ENCODE data around the gene ABCG1. TPM values are rescaled to one million over a fixed set of nuclear protein-coding genes. Genes with fewer than 3 reads are reported as not detected.
A peak's percentile ranks its signal among the peaks of the same experiment; 100 is the strongest.

ABCG1 gene
- total RNA-seq, 2 donors from 2014 or later: 53.1 to 55.5 TPM

GRCh38 chr21:42313501-42313969 lies 94.6 kb downstream of the ABCG1 start:
- no peaks in the 10 kb centered on the region for H3K9me3 Mint-ChIP-seq
- H3K27ac Mint-ChIP-seq: no peak overlapping the region
- H3K4me3 Mint-ChIP-seq: no peak overlapping the region
- no peak for DNase-seq
- H3K36me3 Mint-ChIP-seq (ENCODE audit: insufficient read depth in 2 of 2): no peaks in the 10 kb centered on the region
- H3K4me1 Mint-ChIP-seq (ENCODE audit: low read depth): peaks cover 15% of the 10 kb centered on the region
- H3K27me3 Mint-ChIP-seq (ENCODE audit: low read depth): no peaks in the 10 kb centered on the region
- ATAC-seq (replicated peaks in 1 of 2): no peak

- Mint-ChIP-seq H3K4me3 (no peak overlapping the region), H3K9me3 (no peaks in the 10 kb centered on the region), H3K27ac (no peak overlapping the region), H3K36me3 (ENCODE audit: insufficient read depth in 2 of 2) (no peaks in the 10 kb centered on the region), H3K27me3 (ENCODE audit: low read depth) (no peaks in the 10 kb centered on the region), H3K4me1 (ENCODE audit: low read depth) (peaks cover 14% of the 10 kb centered on the region)
- DNase-seq (no peak), ATAC-seq (replicated peaks in 1 of 2) (no peak)
Observed at GRCh38 chr21:42314616-42315295, 95.8 kb downstream of the ABCG1 start.

- peaks cover 8% of the 10 kb centered on the region for H3K4me1 Mint-ChIP-seq (ENCODE audit: low read depth)
- no peak for ATAC-seq (replicated peaks in 1 of 2)
- H3K9me3 Mint-ChIP-seq: no peaks in the 10 kb centered on the region
- H3K36me3 Mint-ChIP-seq (ENCODE audit: insufficient read depth in 2 of 2): no peaks in the 10 kb centered on the region
- H3K27me3 Mint-ChIP-seq (ENCODE audit: low read depth): no peaks in the 10 kb centered on the region
- no peak within 1 kb of the TSS for H3K27ac Mint-ChIP-seq
- no peak for DNase-seq
- H3K4me3 Mint-ChIP-seq: no peak within 1 kb of the TSS
Observed at GRCh38 chr21:42315296-42315891, 96.5 kb downstream of the ABCG1 start, which contains the start of gene TFF3. Gene TFF3 (minus strand): TSS chr21:42315409. CDS start chr21:42315374, 35 bp downstream.

GRCh38 chr21:42316891-42317290 lies 98.0 kb downstream of the ABCG1 start:
- no peaks in the 10 kb centered on the region for H3K36me3 Mint-ChIP-seq (ENCODE audit: insufficient read depth in 2 of 2)
- H3K9me3 Mint-ChIP-seq: no peaks in the 10 kb centered on the region
- H3K27ac Mint-ChIP-seq: no peak overlapping the region
- no peaks in the 10 kb centered on the region for H3K27me3 Mint-ChIP-seq (ENCODE audit: low read depth)
- ATAC-seq (replicated peaks in 1 of 2) (no peak), DNase-seq (no peak)
- peaks cover 5% of the 10 kb centered on the region for H3K4me1 Mint-ChIP-seq (ENCODE audit: low read depth)
- H3K4me3 Mint-ChIP-seq: no peak overlapping the region

- Mint-ChIP-seq H3K4me1 (ENCODE audit: low read depth) (peaks cover 5% of the 10 kb centered on the region), H3K27ac (no peak overlapping the region), H3K9me3 (no peaks in the 10 kb centered on the region), H3K27me3 (ENCODE audit: low read depth) (no peaks in the 10 kb centered on the region), H3K36me3 (ENCODE audit: insufficient read depth in 2 of 2) (no peaks in the 10 kb centered on the region), H3K4me3 (no peak overlapping the region)
- ATAC-seq (replicated peaks in 1 of 2): no peak
- DNase-seq: no peak
Observed at GRCh38 chr21:42317341-42317741, 98.4 kb downstream of the ABCG1 start.

GRCh38 chr21:42317826-42318746 lies 99.1 kb downstream of the ABCG1 start:
- H3K27me3 Mint-ChIP-seq (ENCODE audit: low read depth): no peaks in the 10 kb centered on the region
- ATAC-seq (replicated peaks in 1 of 2) (no peak), DNase-seq (no peak)
- H3K36me3 Mint-ChIP-seq (ENCODE audit: insufficient read depth in 2 of 2): no peaks in the 10 kb centered on the region
- no peaks in the 10 kb centered on the region for H3K9me3 Mint-ChIP-seq
- no peak overlapping the region for H3K27ac Mint-ChIP-seq
- H3K4me3 Mint-ChIP-seq: no peak overlapping the region
- H3K4me1 Mint-ChIP-seq (ENCODE audit: low read depth): peaks cover 5% of the 10 kb centered on the region

GRCh38 chr21:42319376-42319775 lies 100.4 kb downstream of the ABCG1 start:
- ATAC-seq (replicated peaks in 1 of 2): peak; percentile 15 to 59
- H3K4me1 Mint-ChIP-seq (ENCODE audit: low read depth): peaks cover 5% of the 10 kb centered on the region

GRCh38 chr21:42319851-42320572 lies 101.1 kb downstream of the ABCG1 start:
- no peak for DNase-seq
- ATAC-seq (replicated peaks in 1 of 2): no peak
- no peak overlapping the region for H3K4me3 Mint-ChIP-seq
- no peak overlapping the region for H3K27ac Mint-ChIP-seq
- no peaks in the 10 kb centered on the region for H3K9me3 Mint-ChIP-seq
- H3K27me3 Mint-ChIP-seq (ENCODE audit: low read depth): peaks cover 3% of the 10 kb centered on the region
- H3K4me1 Mint-ChIP-seq (ENCODE audit: low read depth): peaks cover 5% of the 10 kb centered on the region
- no peaks in the 10 kb centered on the region for H3K36me3 Mint-ChIP-seq (ENCODE audit: insufficient read depth in 2 of 2)

More at GRCh38 chr21:42319376-42319775, 100.4 kb downstream of the ABCG1 start:
- Mint-ChIP-seq H3K9me3 (no peaks in the 10 kb centered on the region), H3K4me3 (no peak overlapping the region), H3K27me3 (ENCODE audit: low read depth) (no peaks in the 10 kb centered on the region), H3K27ac (no peak overlapping the region), H3K36me3 (ENCODE audit: insufficient read depth in 2 of 2) (no peaks in the 10 kb centered on the region)
- DNase-seq: no peak

- Mint-ChIP-seq H3K4me3 (no peak overlapping the region), H3K27me3 (ENCODE audit: low read depth) (peaks cover 6% of the 10 kb centered on the region), H3K27ac (no peak overlapping the region), H3K4me1 (ENCODE audit: low read depth) (peaks cover 5% of the 10 kb centered on the region), H3K36me3 (ENCODE audit: insufficient read depth in 2 of 2) (no peaks in the 10 kb centered on the region), H3K9me3 (no peaks in the 10 kb centered on the region)
- DNase-seq (no peak), ATAC-seq (replicated peaks in 1 of 2) (no peak)
Observed at GRCh38 chr21:42320791-42321190, 101.9 kb downstream of the ABCG1 start.

- peaks cover 5% of the 10 kb centered on the region for H3K4me1 Mint-ChIP-seq (ENCODE audit: low read depth)
- no peak for ATAC-seq (replicated peaks in 1 of 2)
- H3K27me3 Mint-ChIP-seq (ENCODE audit: low read depth): peaks cover 6% of the 10 kb centered on the region
- H3K27ac Mint-ChIP-seq: no peak overlapping the region
- no peaks in the 10 kb centered on the region for H3K36me3 Mint-ChIP-seq (ENCODE audit: insufficient read depth in 2 of 2)
- no peak for DNase-seq
- no peak overlapping the region for H3K4me3 Mint-ChIP-seq
- H3K9me3 Mint-ChIP-seq: no peaks in the 10 kb centered on the region
Observed at GRCh38 chr21:42321231-42321630, 102.3 kb downstream of the ABCG1 start.

- ATAC-seq (replicated peaks in 1 of 2): no peak
- Mint-ChIP-seq H3K9me3 (no peaks in the 10 kb centered on the region), H3K4me1 (ENCODE audit: low read depth) (peaks cover 5% of the 10 kb centered on the region), H3K27me3 (ENCODE audit: low read depth) (peaks cover 6% of the 10 kb centered on the region), H3K4me3 (no peak overlapping the region), H3K27ac (no peak overlapping the region), H3K36me3 (ENCODE audit: insufficient read depth in 2 of 2) (no peaks in the 10 kb centered on the region)
- no peak for DNase-seq
Observed at GRCh38 chr21:42321845-42322244, 102.9 kb downstream of the ABCG1 start.

GRCh38 chr21:42324896-42325295 lies 106.0 kb downstream of the ABCG1 start:
- DNase-seq (no peak), ATAC-seq (replicated peaks in 1 of 2) (no peak)
- Mint-ChIP-seq H3K4me3 (no peak overlapping the region), H3K36me3 (ENCODE audit: insufficient read depth in 2 of 2) (no peaks in the 10 kb centered on the region), H3K27ac (no peak overlapping the region), H3K4me1 (ENCODE audit: low read depth) (no peaks in the 10 kb centered on the region), H3K27me3 (ENCODE audit: low read depth) (peaks cover 6% of the 10 kb centered on the region), H3K9me3 (no peaks in the 10 kb centered on the region)

Data from activated T-cell treated with anti-CD3 and anti-CD28 coated beads, Interleukin-2, amount 50 U/mL, for 72 hours (primary cell).